RWPE1 (cell line): ENCODE results near the gene CAPN3.

Source experiments
- CTCF ChIA-PET: fragments of 350-600 bp; sonication (Branson Sonifier 250); formaldehyde crosslinking; extraction: SDS; loops from one replicate; lab custom pipeline; 2021; lab: Yijun Ruan, JAX
- POLR2A ChIA-PET: fragments of 400-600 bp; formaldehyde crosslinking; extraction: SDS; loops from one replicate; lab custom pipeline; 2020; ENCODE audit warnings: antibody characterized with exemption; ENCODE audit not compliant: low non-redundant PET; lab: Yijun Ruan, JAX
- DNase-seq: peaks from one replicate; pipeline ENCODE4 v3.0.0; 2012; ENCODE audit warnings: low spot score
- H3K27ac ChIP-seq: fragments of 450-650 bp; 2 replicates; pipeline ENCODE4 v1.5.1; 2017
- CTCF ChIP-seq: fragments of 450-650 bp; conservative IDR thresholded peaks from 2 replicates; pipeline ENCODE4 v1.5.1; 2017; ENCODE audit warnings: low read depth, mild to moderate bottlenecking

Gene CAPN3

GRCh38 chr15:42448281-42448680 lies 89.0 kb downstream of the CAPN3 start:
- ChIA-PET POLR2A (no interaction called here), CTCF (no interaction called here)
- no peak for DNase-seq
- no peak for TF ChIP-seq CTCF
- no peak overlapping the region for H3K27ac ChIP-seq

- ChIA-PET POLR2A (no interaction called here), CTCF (interaction anchor here (0.6 to 1.1 kb wide), 3 partner anchors 16 to 1979 kb away, joined by 3 to 4 read pairs (median 3); no protein-coding TSS in a partner anchor)
- no peak overlapping the region for H3K27ac ChIP-seq
- no peak for DNase-seq
- TF ChIP-seq CTCF: no peak
Observed at GRCh38 chr15:42449770-42450424, 90.6 kb downstream of the CAPN3 start.

GRCh38 chr15:42450425-42450790 lies 91.1 kb downstream of the CAPN3 start:
- no peak for DNase-seq
- CTCF ChIA-PET: interaction anchor here (0.7 to 1.1 kb wide), 2 partner anchors 17 to 21 kb away, joined by 3 to 4 read pairs; no protein-coding TSS in a partner anchor
- TF ChIP-seq CTCF: no peak
- POLR2A ChIA-PET: no interaction called here
- no peak overlapping the region for H3K27ac ChIP-seq

- ChIA-PET CTCF (no interaction called here), POLR2A (no interaction called here)
- no peak overlapping the region for H3K27ac ChIP-seq
- no peak for TF ChIP-seq CTCF
- no peak for DNase-seq
Observed at GRCh38 chr15:42453826-42454225, 94.5 kb downstream of the CAPN3 start.

GRCh38 chr15:42456531-42456930 lies 97.2 kb downstream of the CAPN3 start:
- CTCF ChIA-PET: no interaction called here
- POLR2A ChIA-PET: no interaction called here
- TF ChIP-seq CTCF: no peak

GRCh38 chr15:42456971-42457370 lies 97.7 kb downstream of the CAPN3 start:
- TF ChIP-seq CTCF: no peak
- no peak for DNase-seq
- ChIA-PET POLR2A (no interaction called here), CTCF (no interaction called here)
- H3K27ac ChIP-seq: no peak overlapping the region

More at GRCh38 chr15:42456531-42456930, 97.2 kb downstream of the CAPN3 start:
- H3K27ac ChIP-seq: no peak overlapping the region
- DNase-seq: no peak
